A673 (cell line): ENCODE measurements around the gene DENND5B. TPM values are rescaled to one million over a fixed set of nuclear protein-coding genes. Genes with fewer than 3 reads are reported as not detected.

Experiments used
- BruUV-seq: library from RNA; stranded (reverse); fragments of 400-500 nt; replicated peaks from 2 replicates; lab custom pipeline; 2021; lab: Mats Ljungman, UMichigan
- CTCF ChIA-PET: fragments of 300-600 bp; sonication (Branson Sonifier 250); formaldehyde crosslinking; loops from one replicate; lab custom pipeline; 2022; ENCODE audit warnings: antibody characterized with exemption; lab: Charles Lee
- POLR2A ChIA-PET: fragments of 300-600 bp; sonication (Branson Sonifier 250); formaldehyde crosslinking; loops from one replicate; lab custom pipeline; 2022; ENCODE audit warnings: antibody characterized with exemption; ENCODE audit not compliant: low non-redundant PET; lab: Charles Lee
- DNase-seq: peaks from one replicate; pipeline ENCODE4 v3.0.0-alpha.2; 2015; ENCODE audit warnings: low spot score
- H3K27ac ChIP-seq: fragments of 200-600 bp; sonication (generic); 2 replicates; pipeline ENCODE4 v1.5.1; 2016; ENCODE audit warnings: mixed run types, low read depth, mild to moderate bottlenecking, mixed read lengths, antibody characterized with exemption, low read length; ENCODE audit not compliant: poor library complexity, severe bottlenecking
- H3K27me3 ChIP-seq: fragments of 200-600 bp; sonication (generic); replicated peaks from 2 replicates; pipeline ENCODE4 v1.6.1; 2017; ENCODE audit warnings: mixed run types, low read depth, mild to moderate bottlenecking, mixed read lengths, antibody characterized with exemption, low read length; ENCODE audit not compliant: insufficient read depth, poor library complexity
- H3K36me3 ChIP-seq: fragments of 200-600 bp; sonication (generic); 2 replicates; pipeline ENCODE4 v1.6.1; 2016; ENCODE audit warnings: mixed run types, mild to moderate bottlenecking, mixed read lengths, antibody characterized with exemption, low read length; ENCODE audit not compliant: insufficient read depth, poor library complexity, severe bottlenecking
- H3K4me1 ChIP-seq: fragments of 200-600 bp; sonication (generic); 2 replicates; pipeline ENCODE4 v1.6.1; 2017; ENCODE audit warnings: mixed run types, mild to moderate bottlenecking, mixed read lengths, antibody characterized with exemption, low read length; ENCODE audit not compliant: insufficient read depth, poor library complexity, severe bottlenecking
- H3K4me3 ChIP-seq: fragments of 200-600 bp; sonication (generic); 2 replicates; pipeline ENCODE4 v1.5.1; 2016; ENCODE audit warnings: low read depth, mixed run types, mild to moderate bottlenecking, mixed read lengths, low read length; ENCODE audit not compliant: poor library complexity, severe bottlenecking
- H3K9me3 ChIP-seq: fragments of 200-600 bp; sonication (generic); 2 replicates; pipeline ENCODE4 v1.6.1; 2016; ENCODE audit warnings: mixed run types, low read depth, mild to moderate bottlenecking, mixed read lengths, antibody characterized with exemption, low read length; ENCODE audit not compliant: poor library complexity, severe bottlenecking
- EZH2 ChIP-seq: fragments of 200-600 bp; sonication (generic); IDR thresholded peaks from 2 replicates; pipeline ENCODE4 v1.6.1; 2017; ENCODE audit warnings: borderline replicate concordance, low read depth, mild to moderate bottlenecking, mixed read lengths, antibody characterized with exemption, low read length; ENCODE audit not compliant: poor library complexity, severe bottlenecking
- intact Hi-C: fragments of 100-400 bp; cut with micrococcal nuclease; formaldehyde crosslinking; loops from one replicate; pipeline ENCODE4 v1.10.0; 2022; ENCODE audit not compliant: unreplicated experiment
- total RNA-seq: library from RNA; stranded (reverse); gene quantifications from 2 replicates; pipeline ENCODE4 v1.2.3, GENCODE V29; 2021
- TF ChIP-seq, protein P1 (sequence below): fragments of 300-800, 200-600 bp; sonication (generic); conservative IDR thresholded peaks from 2 replicates; pipeline ENCODE4 v1.5.1; 2017; ENCODE audit warnings: low read depth, mild to moderate bottlenecking, antibody characterized with exemption, low read length, moderate library complexity, mixed read lengths

Gene DENND5B
- total RNA-seq, 1 experiment from 2014 or later: 7.6 TPM

DNA sequence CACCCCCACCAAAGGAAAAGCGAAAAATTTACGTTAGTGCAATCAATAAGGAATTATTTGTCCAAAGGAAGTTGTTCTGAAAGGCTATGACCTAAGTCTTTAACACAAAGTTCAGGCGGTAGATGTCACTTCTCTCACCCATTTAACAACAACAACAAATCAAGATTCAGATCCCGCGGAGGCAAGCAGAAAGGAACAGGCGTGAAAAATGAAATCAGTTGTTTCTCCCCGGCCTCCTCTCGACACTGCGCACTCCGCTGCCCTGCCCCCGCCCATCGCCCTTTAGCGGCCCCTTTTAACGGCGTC is 1.4 kb downstream of the DENND5B start:
- POLR2A ChIA-PET: no interaction called here

DNA sequence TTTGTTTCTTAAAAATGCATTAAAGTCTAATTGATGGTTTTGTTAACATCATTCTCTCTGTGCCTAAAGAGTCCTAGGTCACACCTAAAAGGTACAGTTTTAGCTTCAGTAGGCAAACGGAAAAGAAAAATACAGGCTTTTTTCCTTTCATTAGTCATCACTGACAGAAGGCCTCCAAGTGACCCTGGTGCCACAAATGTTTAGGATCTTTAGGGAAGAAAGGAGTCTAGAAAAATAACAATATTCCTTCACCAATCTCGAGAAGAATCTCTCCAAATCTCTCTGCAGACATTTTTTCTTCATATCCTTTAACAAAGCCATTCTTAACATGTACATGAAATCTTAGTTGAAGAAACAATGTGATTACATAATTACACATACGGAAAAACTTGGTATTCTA is 2.0 kb downstream of the DENND5B start:
- Histone ChIP-seq H3K36me3 (no peaks in the 10 kb centered on the region), H3K27ac (no peak overlapping the region), H3K27me3 (no peaks in the 10 kb centered on the region), H3K4me3 (peak overlapping the region; percentile 86), H3K4me1 (no peaks in the 10 kb centered on the region), H3K9me3 (no peaks in the 10 kb centered on the region)
- TF ChIP-seq, protein P1, sequence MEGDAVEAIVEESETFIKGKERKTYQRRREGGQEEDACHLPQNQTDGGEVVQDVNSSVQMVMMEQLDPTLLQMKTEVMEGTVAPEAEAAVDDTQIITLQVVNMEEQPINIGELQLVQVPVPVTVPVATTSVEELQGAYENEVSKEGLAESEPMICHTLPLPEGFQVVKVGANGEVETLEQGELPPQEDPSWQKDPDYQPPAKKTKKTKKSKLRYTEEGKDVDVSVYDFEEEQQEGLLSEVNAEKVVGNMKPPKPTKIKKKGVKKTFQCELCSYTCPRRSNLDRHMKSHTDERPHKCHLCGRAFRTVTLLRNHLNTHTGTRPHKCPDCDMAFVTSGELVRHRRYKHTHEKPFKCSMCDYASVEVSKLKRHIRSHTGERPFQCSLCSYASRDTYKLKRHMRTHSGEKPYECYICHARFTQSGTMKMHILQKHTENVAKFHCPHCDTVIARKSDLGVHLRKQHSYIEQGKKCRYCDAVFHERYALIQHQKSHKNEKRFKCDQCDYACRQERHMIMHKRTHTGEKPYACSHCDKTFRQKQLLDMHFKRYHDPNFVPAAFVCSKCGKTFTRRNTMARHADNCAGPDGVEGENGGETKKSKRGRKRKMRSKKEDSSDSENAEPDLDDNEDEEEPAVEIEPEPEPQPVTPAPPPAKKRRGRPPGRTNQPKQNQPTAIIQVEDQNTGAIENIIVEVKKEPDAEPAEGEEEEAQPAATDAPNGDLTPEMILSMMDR: no peak
- no peak for TF ChIP-seq EZH2
- no TSS peak for BruUV-seq
- POLR2A ChIA-PET: no interaction called here
- CTCF ChIA-PET: no interaction called here
- no peak for DNase-seq
- intact Hi-C loops: no loop called here

More for the DNA sequence above, 1.4 kb downstream of the DENND5B start:
- Histone ChIP-seq H3K27ac (peak overlapping the region; percentile 76), H3K36me3 (no peaks in the 10 kb centered on the region), H3K4me1 (no peaks in the 10 kb centered on the region), H3K4me3 (peak overlapping the region; percentile 86), H3K27me3 (no peaks in the 10 kb centered on the region), H3K9me3 (no peaks in the 10 kb centered on the region)
- BruUV-seq: no TSS peak
- CTCF ChIA-PET: no interaction called here
- TF ChIP-seq, protein P1: no peak
- TF ChIP-seq EZH2: no peak
- DNase-seq: no peak
- intact Hi-C loops: no loop called here

DNA sequence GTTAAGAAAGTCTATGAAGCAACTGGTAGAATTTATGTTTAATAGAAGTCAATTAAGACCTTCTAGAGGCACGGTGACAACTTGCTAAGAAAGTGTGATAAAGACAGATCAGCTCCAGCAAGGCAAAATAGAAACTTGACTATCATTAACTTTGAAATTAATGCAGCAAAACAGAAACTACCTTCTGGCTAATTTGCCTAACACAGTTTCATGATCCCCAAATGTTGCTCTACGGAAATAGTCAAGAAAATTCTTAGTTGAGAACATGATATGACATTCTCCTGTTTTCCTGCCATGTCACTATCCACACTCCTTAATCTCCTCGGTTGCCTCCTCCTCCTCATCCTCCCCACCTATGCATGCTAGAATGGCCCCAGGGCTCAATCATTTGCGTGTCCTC is 4.2 kb downstream of the DENND5B start:
- CTCF ChIA-PET: no interaction called here
- no peaks in the 10 kb centered on the region for H3K36me3 ChIP-seq
- TF ChIP-seq EZH2: no peak
- TF ChIP-seq, protein P1: no peak
- no TSS peak for BruUV-seq
- no peak for DNase-seq
- no peaks in the 10 kb centered on the region for H3K9me3 ChIP-seq
- intact Hi-C loops: no loop called here
- H3K4me1 ChIP-seq: no peaks in the 10 kb centered on the region
- no peak overlapping the region for H3K4me3 ChIP-seq
- no peak overlapping the region for H3K27ac ChIP-seq
- POLR2A ChIA-PET: no interaction called here
- no peaks in the 10 kb centered on the region for H3K27me3 ChIP-seq
